Islet of Langerhans (tissue), 1 donor: Measurements from ENCODE around the gene CNOT1.

Experiments
- FAIRE-seq: peaks from one replicate; lab custom pipeline; 2011; peaks lifted over from hg19 to GRCh38; lab: Jason Lieb, UNC

The CNOT1 gene

DNA sequence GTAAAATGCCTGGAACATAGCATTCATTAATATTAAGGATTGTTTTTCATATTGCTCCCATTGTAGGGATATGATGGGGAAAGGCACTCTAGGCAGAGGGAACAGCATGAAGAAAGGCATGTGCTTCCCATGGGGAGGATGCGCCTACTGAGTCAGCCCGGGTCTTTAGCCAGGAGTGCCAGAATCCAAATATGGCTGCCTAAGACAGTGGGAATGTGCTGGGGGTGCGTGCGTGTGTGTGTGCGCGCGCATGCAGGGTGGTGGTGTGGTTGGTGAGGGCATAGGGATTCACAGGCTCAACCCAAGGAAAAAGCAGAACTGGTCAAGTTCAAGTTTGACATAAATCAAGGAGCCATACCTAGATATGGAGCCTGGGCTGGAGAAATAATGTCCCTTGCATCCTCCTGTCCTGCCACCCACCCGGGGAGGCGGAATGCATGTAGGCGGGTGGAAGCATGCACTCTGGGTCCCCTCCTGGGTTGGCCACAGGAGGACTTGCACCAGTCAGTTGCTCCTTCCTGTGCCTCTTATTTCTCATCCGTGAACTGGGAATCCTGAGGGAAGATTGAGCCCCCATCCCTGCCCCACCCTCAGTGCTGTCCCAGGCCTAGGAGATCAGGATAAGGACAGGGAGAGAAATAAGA, 148.3 kb downstream of the CNOT1 start:
- no peak for FAIRE-seq

DNA sequence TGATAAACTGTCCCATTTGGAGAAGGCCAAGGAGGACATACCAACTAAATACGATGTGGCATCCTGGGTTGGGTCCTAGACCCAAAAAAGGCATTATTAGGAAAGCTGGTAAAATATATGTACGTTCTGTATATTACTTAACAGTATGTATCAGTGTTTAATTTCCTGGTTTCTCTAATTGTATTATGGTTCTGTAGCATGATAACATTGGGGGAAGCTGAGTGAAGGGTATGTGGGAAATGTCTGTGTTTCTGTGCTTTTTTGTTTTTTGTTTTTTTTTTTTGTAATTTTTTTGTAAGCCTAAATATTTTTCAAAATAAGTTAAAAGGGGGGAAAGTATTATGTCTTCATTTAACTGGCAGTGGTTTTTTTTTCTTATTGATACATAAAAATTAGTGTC, 151.2 kb downstream of the CNOT1 start:
- FAIRE-seq = no peak

DNA sequence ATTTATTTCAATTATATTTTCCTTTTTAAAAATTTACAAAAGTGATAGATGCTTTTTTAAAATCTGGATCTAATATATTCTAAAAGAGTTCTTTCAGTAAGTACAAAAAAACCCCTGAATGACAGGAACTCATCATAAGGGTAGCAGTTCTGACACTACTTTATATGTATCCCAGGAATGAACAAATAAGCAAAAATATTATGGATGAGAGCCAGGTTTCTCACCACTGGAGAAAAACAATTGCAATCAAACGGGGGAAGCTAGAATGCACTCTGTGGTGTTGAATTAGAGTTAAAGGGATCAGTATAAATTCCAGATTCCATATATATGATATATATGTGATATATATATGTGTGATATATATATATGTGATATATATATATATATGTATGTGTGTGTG, 152.8 kb downstream of the CNOT1 start:
- FAIRE-seq = no peak

DNA sequence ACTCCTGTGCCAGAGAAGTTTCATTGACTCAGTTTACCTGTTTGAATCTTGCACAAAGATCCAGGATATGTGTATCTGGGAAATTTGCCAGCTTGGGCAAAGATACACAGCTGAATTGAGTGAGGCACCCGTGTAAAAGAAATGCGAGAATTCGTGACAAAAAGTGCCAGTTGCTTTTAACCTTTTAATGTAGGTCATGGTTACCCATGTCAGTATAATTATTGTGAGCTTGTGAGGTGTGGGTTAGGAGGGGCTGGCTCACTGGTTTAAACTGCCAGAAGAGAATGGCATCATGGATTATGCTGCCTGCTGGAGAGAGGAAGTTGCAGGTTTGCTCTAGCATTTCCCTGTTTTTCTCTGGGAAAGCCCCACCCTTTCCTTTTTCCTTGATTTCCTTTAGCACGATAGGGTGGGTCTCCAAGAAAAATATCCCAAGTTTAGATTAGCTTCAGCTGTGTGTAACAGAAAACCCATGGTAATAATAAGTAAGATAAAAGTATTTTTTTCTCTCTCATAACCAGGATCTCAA, 154.5 kb downstream of the CNOT1 start:
- no peak for FAIRE-seq

DNA sequence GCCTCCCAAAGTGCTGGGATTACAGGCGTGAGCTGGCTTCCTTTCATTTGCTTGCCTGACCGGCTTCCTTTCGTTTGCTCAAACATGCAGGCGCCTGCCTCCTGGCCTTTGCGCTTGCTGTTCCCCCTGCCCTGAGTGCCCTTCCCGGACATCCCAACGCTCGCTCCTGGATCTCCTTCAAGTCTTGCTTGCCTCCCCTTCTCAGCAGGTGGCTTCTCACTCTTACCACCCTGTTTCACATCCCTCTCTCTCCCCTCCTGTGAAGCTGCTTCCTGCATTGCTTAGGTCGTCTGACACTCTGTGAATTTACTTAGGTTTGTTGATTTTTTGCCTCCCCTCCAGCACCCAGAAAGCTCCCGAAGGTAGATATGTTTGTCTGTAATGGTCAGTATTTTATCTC, 155.3 kb downstream of the CNOT1 start:
- FAIRE-seq = no peak

DNA sequence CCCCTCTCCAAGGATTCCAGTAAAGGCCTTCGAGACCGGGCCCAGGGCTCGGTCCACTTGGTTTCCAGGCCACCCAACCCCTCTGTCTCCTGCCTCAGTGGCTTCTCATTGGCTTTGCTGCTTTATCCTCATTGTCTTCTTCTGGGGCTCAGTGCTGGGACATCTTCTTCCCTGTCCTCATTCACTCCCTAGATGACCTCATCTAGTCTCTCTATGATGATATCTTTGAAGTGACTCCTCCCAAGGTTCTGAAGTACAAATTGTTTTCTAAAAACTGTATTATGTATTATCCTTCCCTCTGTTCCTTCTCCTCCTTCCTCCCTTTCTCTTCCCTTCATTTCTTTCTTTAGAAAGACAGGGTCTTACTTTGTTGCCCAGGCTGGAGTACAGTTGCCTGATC, 156.8 kb downstream of the CNOT1 start:
- FAIRE-seq = no peak

DNA sequence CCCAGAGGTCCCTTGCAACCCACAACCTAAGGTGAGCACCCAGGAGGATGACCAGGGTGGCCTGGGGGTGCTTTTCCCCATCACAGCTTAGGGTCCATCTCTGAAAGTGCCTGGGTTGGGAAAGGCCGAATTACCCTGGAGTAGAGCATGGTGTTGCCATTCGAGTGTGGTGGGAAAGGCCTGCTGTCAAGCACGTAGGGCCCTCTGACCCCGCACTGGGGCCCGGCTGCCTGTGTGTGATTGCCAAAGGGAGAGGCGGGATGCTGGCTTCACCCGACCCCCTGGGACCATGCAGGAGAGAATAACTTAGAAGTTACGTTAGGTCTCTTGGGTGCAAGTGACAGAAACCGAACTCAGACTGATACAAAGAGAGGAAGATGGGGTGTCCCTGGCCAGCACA, 157.4 kb downstream of the CNOT1 start:
- FAIRE-seq = no peak

DNA sequence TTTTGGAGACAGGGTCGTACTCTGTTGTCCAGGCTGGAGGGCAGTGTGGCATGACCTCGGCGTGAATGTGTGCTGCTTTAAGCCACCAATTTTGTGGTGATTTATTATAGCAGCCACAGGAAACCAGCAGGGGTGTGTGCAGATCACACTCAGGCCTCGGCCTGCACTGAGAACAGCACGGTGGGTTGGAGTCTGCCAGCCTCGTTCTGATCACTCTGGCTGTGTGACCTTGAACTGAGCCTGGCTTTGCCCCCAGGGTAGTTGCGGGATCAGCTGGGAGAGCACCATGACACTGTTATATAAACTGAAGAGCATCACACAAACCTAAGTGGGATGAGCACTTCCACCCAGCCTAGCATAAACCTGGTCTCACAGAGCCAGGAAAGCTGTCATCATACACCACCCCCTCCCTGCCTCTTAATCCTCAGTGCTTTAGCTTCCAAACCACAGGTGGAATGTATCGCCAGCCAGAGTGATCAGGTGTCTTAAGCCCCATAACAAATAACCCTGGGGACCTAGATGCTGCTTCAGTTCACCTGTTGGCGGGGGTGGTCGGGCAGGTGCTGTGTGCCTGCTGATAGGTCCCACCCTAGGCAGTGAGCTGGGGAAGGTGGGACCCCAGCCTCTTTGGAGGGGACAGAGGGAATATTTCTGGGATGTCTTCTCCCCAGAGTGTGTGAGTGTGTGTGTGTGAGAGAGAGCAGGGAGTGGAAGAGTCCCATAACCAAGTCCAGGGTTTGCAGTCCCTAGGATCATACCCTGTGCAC, 158.2 kb downstream of the CNOT1 start:
- FAIRE-seq = no peak
